HEK293 (cell line): ENCODE data around the gene MBP.

Source experiments
- CTCF ChIA-PET: fragments of 350-600 bp; formaldehyde crosslinking; extraction: SDS; loops from one replicate; lab custom pipeline; 2021; ENCODE audit warnings: antibody characterized with exemption; lab: Yijun Ruan, JAX
- POLR2A ChIA-PET: fragments of 300-600 bp; formaldehyde crosslinking; extraction: SDS; loops from one replicate; lab custom pipeline; 2020; ENCODE audit warnings: antibody characterized with exemption, inconsistent platforms; lab: Yijun Ruan, JAX
- H3K27ac ChIP-seq: fragments of 200-500 bp; sonication (Bioruptor generic); 2 replicates; pipeline ENCODE4 v1.5.1; 2014; ENCODE audit warnings: low read depth, low read length, control low read depth, inconsistent platforms; ENCODE audit errors: extremely low read depth
- H3K36me3 ChIP-seq, 2 experiments: fragments of 200-500 bp in 1 of 2; sonication (Bioruptor generic) in 1 of 2; 1 replicate in 1 of 2; 2 replicates in 1 of 2; pipeline ENCODE4 v1.5.1; 2014 to 2017; ENCODE audit warnings: inconsistent platforms in 2 of 2, low read length in 2 of 2; ENCODE audit not compliant: control insufficient read depth in 2 of 2, insufficient read depth in 1 of 2
- H3K4me1 ChIP-seq: fragments of 200-500 bp; sonication (Bioruptor generic); 2 replicates; pipeline ENCODE4 v1.5.1; 2014; ENCODE audit warnings: mild to moderate bottlenecking, low read length, inconsistent platforms; ENCODE audit not compliant: control insufficient read depth, insufficient read depth
- H3K4me3 ChIP-seq: 2 replicates; pipeline ENCODE4 v1.5.1; 2011; ENCODE audit warnings: low read depth, mild to moderate bottlenecking, control low read depth, low read length, moderate library complexity
- H3K9me3 ChIP-seq: fragments of 200-500 bp; sonication (Bioruptor generic); 2 replicates; pipeline ENCODE4 v1.5.1; 2014; ENCODE audit warnings: low read depth, low read length, inconsistent platforms; ENCODE audit not compliant: control insufficient read depth, insufficient read depth
- INSM2 ChIP-seq: fragments of 450-650 bp; formaldehyde crosslinking; IDR thresholded peaks from 2 replicates; pipeline ENCODE4 v1.5.1; 2016; ENCODE audit warnings: missing biosample characterization, missing genetic modification characterization
- PRDM10 ChIP-seq: fragments of 450-650 bp; formaldehyde crosslinking; IDR thresholded peaks from 2 replicates; pipeline ENCODE4 v1.5.1; 2016; ENCODE audit warnings: missing biosample characterization, missing genetic modification characterization
- PRDM4 ChIP-seq: fragments of 450-650 bp; formaldehyde crosslinking; IDR thresholded peaks from 2 replicates; pipeline ENCODE4 v1.5.1; 2017; ENCODE audit warnings: missing biosample characterization, missing genetic modification characterization
- SETDB1 ChIP-seq: IDR thresholded peaks from one replicate; pipeline ENCODE4 v1.6.1; 2017; ENCODE audit warnings: mild to moderate bottlenecking, low read length, moderate library complexity, mixed read lengths; ENCODE audit not compliant: insufficient read length
- YY1 ChIP-seq: fragments of 450-650 bp; formaldehyde crosslinking; IDR thresholded peaks from 2 replicates; pipeline ENCODE4 v1.5.1; 2018; ENCODE audit warnings: missing biosample characterization, missing genetic modification characterization
- ZNF114 ChIP-seq: fragments of 450-650 bp; formaldehyde crosslinking; IDR thresholded peaks from 2 replicates; pipeline ENCODE4 v1.5.0; 2017; ENCODE audit warnings: missing biosample characterization, missing genetic modification characterization
- ZNF155 ChIP-seq: fragments of 450-650 bp; formaldehyde crosslinking; IDR thresholded peaks from 2 replicates; pipeline ENCODE4 v1.5.1; 2016; ENCODE audit warnings: missing biosample characterization, missing genetic modification characterization
- ZNF19 ChIP-seq: fragments of 450-650 bp; formaldehyde crosslinking; IDR thresholded peaks from 2 replicates; pipeline ENCODE4; 2016; ENCODE audit warnings: missing biosample characterization, missing genetic modification characterization, low read depth
- ZNF221 ChIP-seq: fragments of 450-650 bp; formaldehyde crosslinking; IDR thresholded peaks from 2 replicates; pipeline ENCODE4 v1.5.1; 2017; ENCODE audit warnings: missing biosample characterization, missing genetic modification characterization, borderline replicate concordance
- ZNF416 ChIP-seq: fragments of 450-650 bp; formaldehyde crosslinking; IDR thresholded peaks from 2 replicates; pipeline ENCODE4 v1.5.1; 2016; ENCODE audit warnings: missing biosample characterization, missing genetic modification characterization
- ZNF518A ChIP-seq: fragments of 450-650 bp; formaldehyde crosslinking; conservative IDR thresholded peaks from 2 replicates; pipeline ENCODE4 v1.5.1; 2016; ENCODE audit warnings: low read depth, missing biosample characterization, missing genetic modification characterization
- ZNF529 ChIP-seq: fragments of 450-650 bp; formaldehyde crosslinking; IDR thresholded peaks from 2 replicates; pipeline ENCODE4 v1.5.1; 2017; ENCODE audit warnings: missing genetic modification characterization, missing biosample characterization; ENCODE audit not compliant: insufficient replicate concordance
- ZNF530 ChIP-seq: fragments of 450-650 bp; formaldehyde crosslinking; IDR thresholded peaks from 2 replicates; pipeline ENCODE4 v1.5.1; 2016; ENCODE audit warnings: low read depth, missing biosample characterization, missing genetic modification characterization
- ZNF629 ChIP-seq: fragments of 450-650 bp; formaldehyde crosslinking; IDR thresholded peaks from 2 replicates; pipeline ENCODE4 v1.5.1; 2017; ENCODE audit warnings: missing biosample characterization, missing genetic modification characterization
- ZNF664 ChIP-seq: fragments of 450-650 bp; formaldehyde crosslinking; IDR thresholded peaks from 2 replicates; pipeline ENCODE4 v1.5.1; 2016; ENCODE audit warnings: missing biosample characterization, missing genetic modification characterization
- ZNF747 ChIP-seq: fragments of 450-650 bp; formaldehyde crosslinking; IDR thresholded peaks from 2 replicates; pipeline ENCODE4 v1.5.1; 2016; ENCODE audit warnings: missing biosample characterization, missing genetic modification characterization
- ZSCAN30 ChIP-seq: fragments of 450-650 bp; IDR thresholded peaks from 2 replicates; pipeline ENCODE4 v1.5.1; 2018; ENCODE audit warnings: missing biosample characterization, mild to moderate bottlenecking, missing genetic modification characterization, moderate library complexity
- ZSCAN4 ChIP-seq: fragments of 450-650 bp; formaldehyde crosslinking; IDR thresholded peaks from 2 replicates; pipeline ENCODE4 v1.5.1; 2017; ENCODE audit warnings: missing biosample characterization, missing genetic modification characterization

The MBP gene

GRCh38 chr18:77114415-77115191 lies 18.0 kb downstream of the MBP start:
- H3K4me3 ChIP-seq, result no peak overlapping the region
- no peak for TF ChIP-seq INSM2 (tag by site-specific recombination)
- no peak for TF ChIP-seq ZNF518A
- no peak for TF ChIP-seq ZNF155 (tag by site-specific recombination)
- TF ChIP-seq YY1, result no peak
- no peak for TF ChIP-seq ZNF664 (tag by site-specific recombination)
- no peak for TF ChIP-seq ZNF416 (tag by site-specific recombination)
- TF ChIP-seq ZNF629, result no peak
- TF ChIP-seq ZNF221 (tag by site-specific recombination), result no peak
- no peak for TF ChIP-seq PRDM10 (tag by site-specific recombination)
- TF ChIP-seq ZNF114, result no peak
- TF ChIP-seq ZNF530 (tag by site-specific recombination), result no peak
- TF ChIP-seq, all 188 proteins: peak for 0
- POLR2A ChIA-PET, result interaction anchor here (0.6 kb wide), 2 partner anchors 8 to 15 kb away, joined by 3 read pairs; no protein-coding TSS in a partner anchor
- Histone ChIP-seq H3K4me1 (no peaks in the 10 kb centered on the region), H3K27ac (no peak overlapping the region), H3K9me3 (no peaks in the 10 kb centered on the region), H3K36me3 (no peaks in the 10 kb centered on the region; a peak in 1 of 3 replicates)
- CTCF ChIA-PET, result interaction anchor here (0.6 to 0.7 kb wide), 2 partner anchors 12 to 132 kb away, joined by 3 read pairs; no protein-coding TSS in a partner anchor

GRCh38 chr18:77114152-77114414 lies 18.5 kb downstream of the MBP start:
- Histone ChIP-seq H3K27ac (no peak overlapping the region), H3K4me1 (no peaks in the 10 kb centered on the region), H3K4me3 (no peak overlapping the region), H3K36me3 (no peaks in the 10 kb centered on the region; a peak in 1 of 3 replicates), H3K9me3 (no peaks in the 10 kb centered on the region)
- CTCF ChIA-PET, result interaction anchor here (0.7 kb wide), 1 partner anchor 132 kb away, joined by 3 read pairs; no protein-coding TSS in a partner anchor
- POLR2A ChIA-PET, result interaction anchor here (0.6 kb wide), 1 partner anchor 16 kb away, joined by 3 read pairs; no protein-coding TSS in a partner anchor
- TF ChIP-seq ZNF529 (tag by site-specific recombination) (no peak), ZNF747 (tag by site-specific recombination) (no peak), SETDB1 (no peak), ZSCAN30 (tag by site-specific recombination) (no peak), ZSCAN4 (no peak), ZNF19 (tag by site-specific recombination) (no peak), PRDM4 (tag by site-specific recombination) (no peak)
